GM12892 (cell line): ENCODE results near the gene DAZAP1.

ENCODE experiments used
- POLR2A ChIP-seq: IDR thresholded peaks from 2 replicates; pipeline ENCODE4 v1.6.1; 2011; ENCODE audit warnings: low read depth, low read length, control low read depth
- POLR2AphosphoS5 ChIP-seq: IDR thresholded peaks from 2 replicates; pipeline ENCODE4 v1.6.1; 2011; ENCODE audit warnings: low read depth, low read length, control low read depth
- TAF1 ChIP-seq: IDR thresholded peaks from 2 replicates; pipeline ENCODE4 v1.6.1; 2011; ENCODE audit warnings: low read depth, mild to moderate bottlenecking, control low read depth, low read length, borderline replicate concordance

GRCh38 chr19:1412323-1412923 is 5.0 kb downstream of the DAZAP1 start:
- no peak for TF ChIP-seq POLR2AphosphoS5
- no peak for TF ChIP-seq POLR2A
- no peak for TF ChIP-seq TAF1
